Neuronal stem cell (in vitro differentiated cells): ENCODE results near the gene RPS6KA2.

Experiments
- DNase-seq: peaks from one replicate; pipeline ENCODE4 v3.0.0-alpha.2; 2013; ENCODE audit warnings: low spot score
- H2AFZ ChIP-seq: one replicate; pipeline ENCODE4 v1.6.1; 2013; ENCODE audit warnings: mild to moderate bottlenecking, low read length, inconsistent platforms
- H2AK5ac ChIP-seq: 2 replicates; pipeline ENCODE4 v1.6.1; 2013; ENCODE audit warnings: low read depth, mild to moderate bottlenecking, inconsistent platforms, low read length, moderate library complexity, mixed read lengths
- H2BK120ac ChIP-seq: 2 replicates; pipeline ENCODE4 v1.6.1; 2013; ENCODE audit warnings: low read depth, mild to moderate bottlenecking, inconsistent platforms, low read length, moderate library complexity, mixed read lengths
- H2BK12ac ChIP-seq: one replicate; pipeline ENCODE4 v1.6.1; 2013; ENCODE audit warnings: low read length, inconsistent platforms
- H2BK15ac ChIP-seq: 2 replicates; pipeline ENCODE4 v1.6.1; 2013; ENCODE audit warnings: mild to moderate bottlenecking, low read length, inconsistent platforms, mixed read lengths
- H2BK5ac ChIP-seq: one replicate; pipeline ENCODE4 v1.6.1; 2013; ENCODE audit warnings: inconsistent platforms, mild to moderate bottlenecking, low read length, moderate library complexity
- H3K14ac ChIP-seq: one replicate; pipeline ENCODE4 v1.6.1; 2013; ENCODE audit warnings: low read length, inconsistent platforms
- H3K18ac ChIP-seq: 2 replicates; pipeline ENCODE4 v1.6.1; 2013; ENCODE audit warnings: low read length, inconsistent platforms
- H3K23ac ChIP-seq: 2 replicates; pipeline ENCODE4 v1.6.1; 2013; ENCODE audit warnings: low read depth, mild to moderate bottlenecking, mixed read lengths, low read length, inconsistent platforms; ENCODE audit not compliant: poor library complexity
- H3K27ac ChIP-seq: replicated peaks from 3 replicates; pipeline ENCODE4 v1.5.1; 2013; ENCODE audit warnings: low read length, inconsistent platforms
- H3K27me3 ChIP-seq, 3 experiments: 2 replicates each; pipeline ENCODE4 v1.6.1; 2013; ENCODE audit warnings: low read length in 3 of 3, mild to moderate bottlenecking in 2 of 3, inconsistent platforms in 1 of 3, low read depth in 1 of 3, mixed read lengths in 1 of 3, moderate library complexity in 1 of 3; ENCODE audit not compliant: control insufficient read depth in 3 of 3, insufficient read depth in 3 of 3
- H3K36me3 ChIP-seq, 2 donors: replicated peaks in 1 of 2; 2 replicates each; pipeline ENCODE4 v1.6.1; 2013; ENCODE audit warnings: low read length in 2 of 2; ENCODE audit not compliant: control insufficient read depth in 2 of 2, insufficient read depth in 2 of 2
- H3K4ac ChIP-seq: 2 replicates; pipeline ENCODE4 v1.6.1; 2013; ENCODE audit warnings: inconsistent platforms, mild to moderate bottlenecking, low read length, moderate library complexity
- H3K4me1 ChIP-seq, 2 donors: 1 replicate in 1 of 2; 2 replicates in 1 of 2; pipeline ENCODE4 v1.6.1; 2013; ENCODE audit warnings: low read length in 2 of 2, low read depth in 1 of 2; ENCODE audit not compliant: control insufficient read depth in 2 of 2, insufficient read depth in 1 of 2
- H3K4me2 ChIP-seq: one replicate; pipeline ENCODE4 v1.6.1; 2013; ENCODE audit warnings: mild to moderate bottlenecking, low read length, inconsistent platforms; ENCODE audit not compliant: insufficient read depth, poor library complexity, severe bottlenecking
- H3K4me3 ChIP-seq, 2 donors: 2 replicates each; pipeline ENCODE4 v1.5.1; 2013; ENCODE audit warnings: low read length in 2 of 2, mild to moderate bottlenecking in 2 of 2, inconsistent platforms in 1 of 2, moderate library complexity in 1 of 2
- H3K79me1 ChIP-seq: one replicate; pipeline ENCODE4 v1.6.1; 2013; ENCODE audit warnings: low read depth, mild to moderate bottlenecking, inconsistent platforms, low read length, moderate library complexity
- H3K9ac ChIP-seq: one replicate; pipeline ENCODE4 v1.6.1; 2013; ENCODE audit warnings: mild to moderate bottlenecking, low read depth, low read length, inconsistent platforms; ENCODE audit not compliant: poor library complexity
- H3K9me3 ChIP-seq, 2 donors: replicated peaks in 1 of 2; 2 replicates each; pipeline versions ENCODE3 to v1.6.1; 2013; ENCODE audit warnings: low read length in 2 of 2, mild to moderate bottlenecking in 2 of 2, inconsistent platforms in 1 of 2, low read depth in 1 of 2, mixed read lengths in 1 of 2, moderate library complexity in 1 of 2; ENCODE audit not compliant: control insufficient read depth in 2 of 2, insufficient read depth in 1 of 2
- H4K8ac ChIP-seq: one replicate; pipeline ENCODE4 v1.6.1; 2013; ENCODE audit warnings: low read depth, mild to moderate bottlenecking, inconsistent platforms, low read length, moderate library complexity
- H4K91ac ChIP-seq: one replicate; pipeline ENCODE4 v1.6.1; 2013; ENCODE audit warnings: low read length, low read depth, mild to moderate bottlenecking, inconsistent platforms; ENCODE audit not compliant: poor library complexity
- WGBS, 2 donors: extraction: QIAGEN DNeasy Blood & Tissue Kit; methylation state at CpG; one replicate each; pipeline ENCODE4 v1.1.7; 2013; ENCODE audit warnings: missing lambda C conversion rate in 2 of 2, mixed read lengths in 1 of 2; ENCODE audit not compliant: insufficient read length in 2 of 2, insufficient replicate concordance in 1 of 2; ENCODE audit errors: extremely low coverage in 2 of 2; 5-methylcytosine and 5-hydroxymethylcytosine counted together

The RPS6KA2 gene

DNA sequence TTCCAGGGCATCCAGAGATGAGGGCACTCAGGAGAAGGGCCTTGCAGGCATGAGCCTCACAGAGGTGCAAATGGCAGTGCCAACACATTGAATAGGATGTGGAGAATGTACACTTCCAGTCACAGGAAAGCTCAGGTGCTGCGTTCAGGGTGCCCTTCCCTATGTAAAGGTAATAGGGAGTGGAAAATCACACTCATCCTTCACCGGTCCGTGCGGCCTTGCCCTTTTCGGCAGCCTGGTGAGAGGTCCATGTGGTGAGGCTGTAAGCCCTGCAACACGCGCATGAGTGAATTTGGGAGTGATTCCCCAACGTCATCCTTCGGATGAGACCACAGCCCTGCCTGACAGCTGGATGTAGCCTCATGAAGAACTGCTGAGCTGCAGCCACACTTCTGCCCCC lies 43.0 kb upstream of the RPS6KA2 start:
- Histone ChIP-seq H3K36me3 (no peaks in the 10 kb centered on the region), H2AK5ac (no peak overlapping the region), H3K79me1 (no peaks in the 10 kb centered on the region), H2BK120ac (no peak overlapping the region), H2BK5ac (no peak overlapping the region), H3K27me3 (no peaks in the 10 kb centered on the region), H3K4me1 (peaks cover 9 to 13% of the 10 kb centered on the region in 2 donors), H3K18ac (no peak overlapping the region), H4K91ac (no peak overlapping the region), H3K9ac (no peak overlapping the region), H4K8ac (no peak overlapping the region), H3K23ac (no peak overlapping the region), H3K4me2 (no peak overlapping the region), H3K27ac (no peak overlapping the region), H3K4ac (no peak overlapping the region), H3K9me3 (peaks cover 2 to 4% of the 10 kb centered on the region in 2 donors), H2AFZ (no peak overlapping the region), H2BK12ac (no peak overlapping the region), H3K14ac (no peak overlapping the region), H3K4me3 (no peak overlapping the region), H2BK15ac (no peak overlapping the region)
- WGBS, 2 donors: no CpG with 5 or more reads among the region's 9 CpGs
- no peak for DNase-seq

DNA sequence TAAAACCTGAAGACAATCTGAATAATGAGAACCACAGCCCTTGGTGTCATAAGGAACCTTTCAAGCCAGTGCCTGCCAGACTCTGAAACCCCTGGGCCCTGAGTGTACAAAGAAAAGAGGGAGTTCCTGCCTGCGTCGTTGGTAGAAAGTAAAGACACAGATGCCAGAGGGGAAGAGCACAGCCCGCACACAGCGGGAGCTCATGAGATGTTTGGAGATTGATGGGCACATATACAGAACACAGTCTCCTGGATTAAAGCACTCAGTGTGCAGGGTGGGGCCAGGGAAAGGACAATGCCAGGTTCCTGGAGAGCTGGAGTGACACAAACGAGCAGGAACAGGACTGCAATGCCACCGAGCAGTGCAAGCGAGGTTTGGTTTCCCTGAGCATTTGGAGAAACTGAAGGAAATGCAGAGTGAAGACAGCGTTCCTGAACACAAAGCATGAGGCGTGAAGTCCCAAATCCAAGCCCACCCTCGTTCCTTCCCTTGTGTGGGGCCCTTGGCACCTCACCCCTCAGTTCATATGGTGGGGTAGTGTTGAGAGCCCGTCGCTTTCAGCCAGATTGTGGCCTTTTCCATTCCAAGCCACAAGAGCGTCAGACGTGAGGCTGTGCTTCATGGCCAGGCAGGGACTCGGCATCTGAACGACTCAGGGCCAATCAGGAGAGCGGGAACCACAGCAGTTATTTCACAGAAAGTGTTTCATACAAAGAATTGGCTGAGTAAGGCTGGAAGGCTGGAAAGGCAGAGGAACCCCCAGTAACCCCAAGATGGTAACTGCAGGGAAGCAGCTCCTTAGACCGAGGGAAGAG lies 41.0 kb upstream of the RPS6KA2 start:
- no peak overlapping the region for H2AK5ac ChIP-seq
- no peak overlapping the region for H3K14ac ChIP-seq
- no peak overlapping the region for H3K23ac ChIP-seq
- H3K4me2 ChIP-seq: no peak overlapping the region
- H3K9me3 ChIP-seq: peaks cover 2 to 4% of the 10 kb centered on the region in 2 donors
- no peak overlapping the region for H3K27ac ChIP-seq
- no peak overlapping the region for H4K8ac ChIP-seq
- H3K4ac ChIP-seq: no peak overlapping the region
- H3K4me1 ChIP-seq: peaks cover 7 to 12% of the 10 kb centered on the region in 2 donors
- DNase-seq: no peak
- no peak overlapping the region for H2BK5ac ChIP-seq
- no CpG with 5 or more reads among the region's 18 CpGs for WGBS, 2 donors
- peak overlapping the region; percentile 31 for H3K18ac ChIP-seq
- no peak overlapping the region for H2BK15ac ChIP-seq
- no peaks in the 10 kb centered on the region for H3K36me3 ChIP-seq
- H2BK120ac ChIP-seq: no peak overlapping the region
- H3K9ac ChIP-seq: no peak overlapping the region
- no peak overlapping the region for H3K4me3 ChIP-seq
- no peak overlapping the region for H2BK12ac ChIP-seq
- H2AFZ ChIP-seq: no peak overlapping the region
- no peaks in the 10 kb centered on the region for H3K27me3 ChIP-seq
- no peak overlapping the region for H4K91ac ChIP-seq
- H3K79me1 ChIP-seq: no peaks in the 10 kb centered on the region

DNA sequence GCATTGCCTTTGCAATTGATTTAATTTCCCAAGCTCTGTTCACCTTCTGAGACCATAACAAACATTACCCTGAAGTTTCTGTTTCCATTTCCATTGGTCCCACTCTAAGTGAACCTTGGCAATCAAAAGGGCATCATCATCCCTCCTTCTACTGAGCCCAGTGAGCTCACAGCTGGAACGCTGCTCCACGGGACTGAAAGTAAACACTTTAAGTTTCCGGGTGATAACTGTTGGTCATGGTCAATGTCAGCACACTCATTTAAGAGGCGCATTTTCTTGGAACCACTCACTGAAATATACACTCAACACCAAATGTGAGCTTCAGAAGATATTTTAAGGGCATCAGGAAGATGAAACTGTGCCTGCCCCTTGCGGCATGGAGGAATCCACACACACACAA lies 37.1 kb upstream of the RPS6KA2 start:
- no peaks in the 10 kb centered on the region for H3K9me3 ChIP-seq
- H3K4ac ChIP-seq: no peak overlapping the region
- no peak overlapping the region for H2BK5ac ChIP-seq
- H3K14ac ChIP-seq: no peak overlapping the region
- H2BK15ac ChIP-seq: no peak overlapping the region
- H3K18ac ChIP-seq: no peak overlapping the region
- no peaks in the 10 kb centered on the region for H3K36me3 ChIP-seq
- H2BK120ac ChIP-seq: no peak overlapping the region
- H3K4me2 ChIP-seq: no peak overlapping the region
- H3K4me3 ChIP-seq: no peak overlapping the region
- no peaks in the 10 kb centered on the region for H3K27me3 ChIP-seq
- DNase-seq: no peak
- H2AFZ ChIP-seq: no peak overlapping the region
- WGBS, 2 donors: no CpG with 5 or more reads among the region's 5 CpGs
- no peak overlapping the region for H3K9ac ChIP-seq
- no peak overlapping the region for H4K8ac ChIP-seq
- no peaks in the 10 kb centered on the region for H3K79me1 ChIP-seq
- H4K91ac ChIP-seq: no peak overlapping the region
- no peak overlapping the region for H2AK5ac ChIP-seq
- no peak overlapping the region for H3K27ac ChIP-seq
- no peak overlapping the region for H2BK12ac ChIP-seq
- H3K23ac ChIP-seq: no peak overlapping the region
- H3K4me1 ChIP-seq: peaks cover 0 to 6% of the 10 kb centered on the region in 2 donors

DNA sequence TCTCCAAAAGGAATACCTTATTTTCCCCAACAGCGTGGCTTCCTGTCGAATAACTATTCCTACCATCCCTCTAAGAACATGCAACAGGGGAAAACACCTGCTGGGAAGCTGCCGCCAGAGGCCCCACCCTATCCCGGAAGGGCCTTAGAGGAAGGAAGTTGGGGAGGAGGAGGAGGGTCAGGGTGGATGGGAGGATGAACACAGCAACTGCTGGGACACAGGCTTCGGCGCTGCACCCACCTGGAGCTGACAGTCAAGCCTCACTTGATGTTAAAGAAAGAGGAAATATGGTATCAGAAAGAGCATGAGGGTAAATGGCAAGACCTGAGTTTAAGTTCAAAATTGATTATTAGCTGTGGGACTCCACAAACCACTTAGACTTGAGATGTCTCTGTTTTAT lies 36.5 kb upstream of the RPS6KA2 start:
- Histone ChIP-seq H3K27me3 (no peaks in the 10 kb centered on the region), H2BK12ac (no peak overlapping the region), H3K79me1 (no peaks in the 10 kb centered on the region)

More for the DNA sequence above, 36.5 kb upstream of the RPS6KA2 start:
- no peak overlapping the region for H4K91ac ChIP-seq
- peaks cover 1 to 6% of the 10 kb centered on the region in 2 donors for H3K4me1 ChIP-seq
- H3K18ac ChIP-seq: no peak overlapping the region
- H4K8ac ChIP-seq: no peak overlapping the region
- H3K9me3 ChIP-seq: no peaks in the 10 kb centered on the region
- H3K4me3 ChIP-seq: no peak overlapping the region
- no peak overlapping the region for H2AFZ ChIP-seq
- H2AK5ac ChIP-seq: no peak overlapping the region
- H3K36me3 ChIP-seq: no peaks in the 10 kb centered on the region
- no peak overlapping the region for H2BK5ac ChIP-seq
- WGBS, 2 donors: no CpG with 5 or more reads among the region's 6 CpGs
- no peak for DNase-seq
- H3K14ac ChIP-seq: no peak overlapping the region
- no peak overlapping the region for H3K27ac ChIP-seq
- H3K4ac ChIP-seq: no peak overlapping the region
- H2BK15ac ChIP-seq: no peak overlapping the region
- H2BK120ac ChIP-seq: no peak overlapping the region
- H3K9ac ChIP-seq: no peak overlapping the region
- H3K4me2 ChIP-seq: no peak overlapping the region
- H3K23ac ChIP-seq: no peak overlapping the region
